ENCODE results near the gene KCNN3.

DNA sequence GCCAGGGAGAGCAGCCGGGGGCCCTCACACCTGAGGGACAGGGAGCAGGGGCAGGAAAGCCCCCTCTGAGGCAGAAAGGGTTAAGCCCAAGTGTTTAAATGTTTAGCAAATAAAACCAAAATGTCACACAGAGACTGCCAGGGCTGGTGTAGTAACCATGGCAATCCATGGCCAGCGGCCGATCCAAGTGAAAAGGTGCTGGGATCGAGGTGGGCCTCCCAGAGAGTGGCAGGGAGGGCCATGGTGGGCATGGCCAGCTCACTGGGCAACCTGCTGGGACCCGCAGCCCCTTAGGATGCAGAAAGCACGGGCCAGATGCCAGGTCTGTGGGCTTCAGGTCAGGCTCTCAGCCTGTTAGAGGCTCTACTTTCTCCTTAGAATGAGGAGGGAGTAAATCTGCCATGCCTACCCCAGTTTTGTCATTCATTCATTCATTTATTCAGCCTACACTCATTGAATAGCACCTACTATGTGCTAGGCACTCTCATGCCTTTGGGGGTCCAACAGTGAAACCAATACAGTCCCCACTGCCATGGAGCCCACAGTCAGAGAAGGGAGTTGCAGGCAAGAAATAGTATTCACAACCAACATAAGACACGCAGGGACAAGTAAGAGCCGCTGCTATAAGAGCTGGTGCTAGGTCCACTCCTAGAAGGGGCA, 56.1 kb downstream of the KCNN3 start:
- TF ChIP-seq CTCF (IDR thresholded peaks at IDR 0.05; ENCODE audit: poor library complexity, severe bottlenecking) (no peak), POLR2AphosphoS5 (IDR thresholded peaks at IDR 0.05) (no peak)
